ENCODE results near the gene CST4. TPM values are rescaled to one million over a fixed set of nuclear protein-coding genes. Genes with fewer than 3 reads are reported as not detected.
"Not testable (repeated sequence)": the region's sequence is repeated elsewhere in the genome, so short reads cannot be mapped to it uniquely, and the experiment has no call there.

The CST4 gene
- total RNA-seq, 2 donors from 2014 or later = 2.0 to 2.3 TPM

GRCh38 chr20:23666698-23667097 is 22.1 kb downstream of the CST4 start:
- DNase-seq = no peak
- no peaks in the 10 kb centered on the region for H3K36me3 Mint-ChIP-seq (ENCODE audit: low read depth)
- H3K9me3 ChIP-seq (ENCODE audit: control insufficient read depth, low read length) = no peaks in the 10 kb centered on the region
- no peak overlapping the region for H3K27ac Mint-ChIP-seq
- WGBS, 2 experiments (ENCODE audit: insufficient coverage in 1 of 2, insufficient read length in 1 of 2) = 93 to 100% methylated on average over 1 to 3 of the region's 3 CpGs
- no peak overlapping the region for H3K27ac ChIP-seq (ENCODE audit: low read depth, low read length)
- no peak for TF ChIP-seq CTCF (conservative IDR thresholded peaks at IDR 0.05)
- no peaks in the 10 kb centered on the region for H3K9me3 Mint-ChIP-seq
- H3K36me3 ChIP-seq (ENCODE audit: control insufficient read depth, insufficient read depth, low read length) = no peaks in the 10 kb centered on the region
- H3K4me3 ChIP-seq (ENCODE audit: low read length) = no peak overlapping the region
- H3K27me3 Mint-ChIP-seq (ENCODE audit: insufficient read depth) = no peaks in the 10 kb centered on the region
- no peak overlapping the region for H3K4me3 Mint-ChIP-seq
- peaks cover 10% of the 10 kb centered on the region for H3K4me1 Mint-ChIP-seq
- no peak overlapping the region for H3K9ac ChIP-seq (ENCODE audit: extremely low read depth, low read length, poor library complexity, severe bottlenecking)
- H3K27me3 ChIP-seq (ENCODE audit: control insufficient read depth, insufficient read depth, low read length, poor library complexity, severe bottlenecking) = no peaks in the 10 kb centered on the region
- H3K4me1 ChIP-seq (ENCODE audit: control insufficient read depth, insufficient read depth, low read length) = no peaks in the 10 kb centered on the region

GRCh38 chr20:23666189-23666588 is 22.6 kb downstream of the CST4 start:
- H3K4me1 ChIP-seq (ENCODE audit: control insufficient read depth, insufficient read depth, low read length) = no peaks in the 10 kb centered on the region
- no peaks in the 10 kb centered on the region for H3K9me3 ChIP-seq (ENCODE audit: control insufficient read depth, low read length)
- H3K4me3 ChIP-seq (ENCODE audit: low read length) = no peak overlapping the region
- H3K9ac ChIP-seq (ENCODE audit: extremely low read depth, low read length, poor library complexity, severe bottlenecking) = no peak overlapping the region
- Mint-ChIP-seq H3K4me1 (peaks cover 11% of the 10 kb centered on the region), H3K27ac (no peak overlapping the region), H3K36me3 (ENCODE audit: low read depth) (no peaks in the 10 kb centered on the region), H3K27me3 (ENCODE audit: insufficient read depth) (no peaks in the 10 kb centered on the region), H3K4me3 (no peak overlapping the region), H3K9me3 (no peaks in the 10 kb centered on the region)
- peak; percentile 67 for TF ChIP-seq CTCF (conservative IDR thresholded peaks at IDR 0.05)
- no peaks in the 10 kb centered on the region for H3K27me3 ChIP-seq (ENCODE audit: control insufficient read depth, insufficient read depth, low read length, poor library complexity, severe bottlenecking)
- no peak overlapping the region for H3K27ac ChIP-seq (ENCODE audit: low read depth, low read length)
- DNase-seq = peak; percentile 64
- WGBS, 2 experiments (ENCODE audit: insufficient coverage in 1 of 2, insufficient read length in 1 of 2) = 92 to 94% methylated on average over 3 to 4 of the region's 4 CpGs
- H3K36me3 ChIP-seq (ENCODE audit: control insufficient read depth, insufficient read depth, low read length) = no peaks in the 10 kb centered on the region

DNA sequence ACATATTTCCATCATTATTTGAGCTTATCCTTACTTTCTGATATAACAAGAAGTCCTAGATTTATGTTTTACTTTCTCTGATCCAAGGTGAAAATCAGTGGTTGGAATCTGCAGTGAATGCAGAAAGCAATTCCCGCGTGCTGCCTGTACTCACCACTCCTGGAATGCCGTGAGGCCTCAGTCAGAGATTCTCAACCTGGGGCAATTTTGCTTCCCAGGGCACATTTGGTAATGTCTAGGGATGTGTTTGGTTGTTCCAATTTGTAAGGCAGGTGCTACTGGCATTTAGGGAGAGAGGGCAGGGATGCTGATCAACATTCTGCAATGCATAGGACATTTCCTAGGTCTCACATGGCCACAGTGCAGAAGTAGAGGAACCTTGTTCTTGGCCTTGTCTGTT is 23.9 kb downstream of the CST4 start:
- Mint-ChIP-seq H3K27me3 (ENCODE audit: insufficient read depth) (no peaks in the 10 kb centered on the region), H3K27ac (no peak overlapping the region), H3K4me1 (peaks cover 22% of the 10 kb centered on the region), H3K36me3 (ENCODE audit: low read depth) (no peaks in the 10 kb centered on the region), H3K9me3 (no peaks in the 10 kb centered on the region), H3K4me3 (no peak overlapping the region)
- peak; percentile 24 for DNase-seq
- 87 to 89% methylated on average over 3 of the region's 3 CpGs for WGBS, 2 experiments (ENCODE audit: insufficient coverage in 1 of 2, insufficient read length in 1 of 2)
- no peak for TF ChIP-seq CTCF (conservative IDR thresholded peaks at IDR 0.05)
- no peak overlapping the region for H3K4me3 ChIP-seq (ENCODE audit: low read length)
- no peaks in the 10 kb centered on the region for H3K9me3 ChIP-seq (ENCODE audit: control insufficient read depth, low read length)
- H3K36me3 ChIP-seq (ENCODE audit: control insufficient read depth, insufficient read depth, low read length) = no peaks in the 10 kb centered on the region
- peaks cover 6% of the 10 kb centered on the region for H3K4me1 ChIP-seq (ENCODE audit: control insufficient read depth, insufficient read depth, low read length)
- no peaks in the 10 kb centered on the region for H3K27me3 ChIP-seq (ENCODE audit: control insufficient read depth, insufficient read depth, low read length, poor library complexity, severe bottlenecking)
- H3K27ac ChIP-seq (ENCODE audit: low read depth, low read length) = no peak overlapping the region
- no peak overlapping the region for H3K9ac ChIP-seq (ENCODE audit: extremely low read depth, low read length, poor library complexity, severe bottlenecking)

DNA sequence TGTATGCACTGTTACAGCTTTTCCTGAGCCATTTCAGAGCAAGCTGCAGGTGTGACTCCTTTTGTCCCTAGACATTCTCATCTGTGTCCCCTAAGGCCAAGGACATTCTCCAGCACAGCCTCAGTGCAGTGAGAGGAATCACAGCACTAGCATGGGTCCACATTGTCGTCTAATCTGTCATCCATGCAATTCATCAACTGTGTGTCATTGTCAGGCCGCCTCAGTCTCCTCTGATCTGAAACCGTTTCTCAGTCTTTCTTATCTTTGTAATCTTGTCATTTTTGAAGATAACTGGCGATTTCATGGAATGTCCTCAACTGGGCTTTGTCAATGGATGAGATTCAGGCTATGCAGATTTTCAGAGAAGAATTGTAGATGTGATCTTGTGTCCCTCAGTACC is 24.8 kb downstream of the CST4 start:
- H3K27ac ChIP-seq (ENCODE audit: low read depth, low read length); H3K27me3 Mint-ChIP-seq (ENCODE audit: insufficient read depth); H3K27me3 ChIP-seq (ENCODE audit: control insufficient read depth, insufficient read depth, low read length, poor library complexity, severe bottlenecking); H3K9ac ChIP-seq (ENCODE audit: extremely low read depth, low read length, poor library complexity, severe bottlenecking); H3K27ac Mint-ChIP-seq; H3K4me3 ChIP-seq (ENCODE audit: low read length); H3K4me1 ChIP-seq (ENCODE audit: control insufficient read depth, insufficient read depth, low read length); H3K9me3 ChIP-seq (ENCODE audit: control insufficient read depth, low read length); H3K9me3 Mint-ChIP-seq; H3K36me3 Mint-ChIP-seq (ENCODE audit: low read depth); H3K36me3 ChIP-seq (ENCODE audit: control insufficient read depth, insufficient read depth, low read length); H3K4me3 Mint-ChIP-seq: not testable (repeated sequence)
- H3K4me1 Mint-ChIP-seq = peaks cover 31% of the 10 kb centered on the region
- 54 to 59% methylated on average over 4 of the region's 4 CpGs for WGBS, 2 experiments (ENCODE audit: insufficient coverage in 1 of 2, insufficient read length in 1 of 2)
- peak; percentile 44 for DNase-seq
